Pons (tissue), 1 donor: ENCODE measurements around the gene WDR72.
"Not testable (repeated sequence)": the region's sequence is repeated elsewhere in the genome, so short reads cannot be mapped to it uniquely, and the experiment has no call there.

Source experiments
- DNase-seq: peaks from one replicate; pipeline ENCODE4 v3.0.0-alpha.2; 2016; ENCODE audit warnings: low spot score

The WDR72 gene

DNA sequence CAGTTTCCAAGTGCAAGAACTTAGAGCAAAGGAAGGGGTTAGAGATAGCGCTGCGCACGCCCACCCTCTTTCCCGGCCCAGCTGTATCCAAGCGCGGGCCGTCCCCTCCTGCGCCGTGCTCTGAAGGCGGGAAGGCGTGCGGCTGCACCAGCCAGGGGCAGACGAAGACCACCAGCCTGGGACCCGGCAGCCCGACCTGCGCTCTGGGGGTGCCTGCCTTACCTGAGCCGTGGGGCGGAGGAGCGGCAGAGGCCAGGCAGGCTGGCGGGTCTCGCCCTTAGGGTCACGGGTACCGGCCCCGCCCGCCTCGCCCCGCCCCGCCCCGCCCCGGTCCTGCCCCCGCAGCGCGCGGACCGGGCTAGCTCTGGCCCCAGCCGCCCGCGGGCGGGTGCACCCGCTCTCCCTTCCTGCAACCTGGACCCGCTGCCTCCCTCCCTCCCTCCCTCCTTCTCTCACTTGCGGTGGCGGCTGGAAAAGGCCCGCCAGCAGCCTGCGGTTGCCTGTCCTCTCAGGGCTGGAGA lies at the start of gene WDR72:
Gene WDR72 (minus strand): TSS at position 253 of the 521 bp plus-strand sequence. CDS start 26,514 bp downstream, outside the sequence.
- no peak for DNase-seq

DNA sequence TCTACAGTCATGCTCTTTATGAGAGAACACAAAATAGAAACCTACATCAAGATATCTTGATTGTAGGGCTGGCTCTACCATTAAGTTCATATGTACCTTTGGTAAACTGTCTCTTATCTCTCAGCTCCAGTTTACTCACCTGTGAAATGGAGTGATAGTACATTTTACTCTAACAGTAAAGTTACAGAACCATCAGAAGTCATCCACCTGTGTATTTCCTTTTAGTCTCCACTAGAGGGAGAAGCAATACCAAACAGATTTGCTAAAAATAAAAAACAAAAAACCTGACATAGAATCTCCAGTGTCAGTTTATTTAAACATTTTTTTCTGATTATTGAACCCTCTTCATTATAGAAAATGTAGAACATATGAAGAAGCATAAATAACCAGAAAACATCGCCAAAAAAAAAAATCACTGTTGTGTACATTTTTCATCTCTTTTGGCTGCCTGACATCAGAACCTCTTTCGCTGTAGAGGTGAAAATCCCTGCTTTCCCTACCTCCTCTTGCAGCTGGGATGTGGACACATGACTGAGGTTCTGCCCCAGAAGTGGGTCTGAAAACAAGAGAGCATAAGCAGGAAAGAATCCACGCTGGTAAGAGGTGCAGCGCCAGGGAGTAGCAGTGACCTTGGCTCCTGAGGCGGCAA lies 48.7 kb upstream of the WDR72 start:
- peak; percentile 3 for DNase-seq

DNA sequence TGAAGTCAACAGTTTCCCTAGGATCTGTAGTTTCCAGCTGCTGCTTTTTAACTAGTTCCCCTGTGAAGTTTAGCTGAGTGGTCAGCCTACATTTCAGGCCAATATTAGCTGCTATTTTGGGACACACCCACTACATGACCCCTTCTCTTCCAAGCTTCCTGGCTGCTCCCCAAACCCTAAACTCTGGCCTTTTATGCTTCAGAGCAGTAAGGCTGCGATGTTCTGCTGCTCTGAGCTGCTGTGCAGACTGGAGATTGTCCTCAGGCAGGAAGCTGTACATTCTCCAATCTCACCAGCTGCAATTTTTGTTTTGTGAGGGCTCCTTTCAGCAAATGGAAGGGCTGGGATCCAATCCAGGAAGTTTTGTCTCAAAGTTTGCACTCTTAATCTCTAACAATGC lies 48.0 kb upstream of the WDR72 start:
- DNase-seq: no peak

DNA sequence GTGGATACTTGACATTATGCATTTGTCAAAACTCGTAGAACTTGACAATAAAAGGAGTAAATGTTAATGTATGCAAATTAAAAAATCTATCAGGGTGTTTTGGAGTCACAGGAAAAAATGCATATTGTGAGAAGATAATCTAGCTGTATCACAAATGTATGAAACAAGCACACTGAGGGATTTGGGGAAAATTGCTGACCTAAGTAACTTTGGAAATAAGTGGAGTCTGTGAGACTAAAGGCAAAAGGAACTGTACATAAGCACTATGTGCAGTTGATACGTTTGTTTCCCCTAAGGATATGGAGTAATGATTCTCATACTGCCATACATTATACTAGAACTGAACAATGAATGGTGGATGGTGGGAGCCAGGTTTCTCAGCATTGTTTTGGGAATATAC lies 43.2 kb upstream of the WDR72 start:
- no peak for DNase-seq

DNA sequence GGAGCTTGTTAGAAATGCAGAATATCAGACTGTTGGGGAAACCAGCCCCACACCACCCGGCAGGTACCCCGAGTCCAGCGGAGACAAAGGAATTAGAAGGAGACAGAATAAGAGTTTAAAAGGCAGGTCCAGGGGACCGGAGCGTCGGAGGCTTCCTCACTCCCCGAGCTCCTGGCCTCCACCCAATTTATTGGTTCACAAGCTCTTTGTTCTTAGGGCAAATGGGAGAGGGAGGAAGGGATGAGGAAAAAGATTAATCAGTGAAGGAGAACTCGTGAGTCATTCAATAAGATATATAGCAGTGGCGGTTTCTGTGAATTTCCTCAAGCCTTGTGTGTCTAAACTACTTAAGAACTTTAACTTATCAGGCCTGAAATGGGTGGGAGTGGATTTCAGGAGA lies 32.1 kb upstream of the WDR72 start:
- DNase-seq: no peak

DNA sequence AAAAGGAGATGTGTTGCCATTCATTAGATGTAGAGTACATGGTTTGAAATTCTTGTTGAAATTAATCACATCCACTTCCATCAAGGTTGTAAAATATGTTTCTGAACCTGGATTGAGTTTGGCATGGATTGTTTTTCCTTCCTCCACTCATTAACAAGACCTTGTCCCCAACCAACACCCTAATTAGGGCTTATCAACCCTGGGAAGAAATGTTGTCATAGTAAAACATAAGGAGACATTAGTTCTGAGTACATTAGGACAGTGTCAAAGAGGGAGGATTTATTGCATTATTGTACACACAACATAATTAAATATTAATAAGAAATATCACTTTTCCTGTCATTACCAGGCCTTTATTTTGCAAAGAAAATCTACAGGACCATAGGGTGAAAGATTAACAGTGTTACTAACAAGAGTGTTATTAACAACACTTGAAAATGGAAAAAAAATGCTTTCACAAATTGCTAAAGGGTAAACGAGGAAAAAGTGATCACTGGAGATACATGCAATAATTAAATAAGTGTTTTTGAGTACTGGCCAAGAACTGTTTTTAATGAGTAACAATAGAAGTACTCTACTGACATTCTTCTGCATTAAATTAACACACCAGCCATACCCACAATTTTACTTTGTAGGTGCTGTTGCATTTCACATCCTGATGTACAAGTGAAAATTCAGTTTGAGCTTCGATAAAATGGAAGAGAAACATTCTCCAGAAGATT lies 30.4 kb upstream of the WDR72 start:
- no peak for DNase-seq

DNA sequence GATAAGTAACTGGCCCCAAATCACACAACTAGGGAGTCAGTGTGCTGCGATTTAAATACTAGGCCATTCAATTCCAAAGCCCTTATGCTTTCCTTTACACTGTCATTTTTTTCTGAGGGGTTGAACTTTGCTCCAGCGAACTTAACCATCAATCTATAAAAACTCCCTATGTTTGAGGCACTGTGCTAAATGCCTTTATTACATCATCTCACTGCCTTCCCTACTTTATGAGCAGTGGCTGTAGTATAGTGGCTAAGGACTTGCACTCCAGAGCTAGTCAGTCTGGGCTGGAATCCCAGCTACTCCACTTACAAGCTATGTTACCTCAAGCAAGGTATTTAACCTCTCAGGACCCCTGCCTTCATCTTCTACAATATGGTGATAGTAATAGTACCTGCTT lies 26.9 kb upstream of the WDR72 start:
- DNase-seq: no peak

DNA sequence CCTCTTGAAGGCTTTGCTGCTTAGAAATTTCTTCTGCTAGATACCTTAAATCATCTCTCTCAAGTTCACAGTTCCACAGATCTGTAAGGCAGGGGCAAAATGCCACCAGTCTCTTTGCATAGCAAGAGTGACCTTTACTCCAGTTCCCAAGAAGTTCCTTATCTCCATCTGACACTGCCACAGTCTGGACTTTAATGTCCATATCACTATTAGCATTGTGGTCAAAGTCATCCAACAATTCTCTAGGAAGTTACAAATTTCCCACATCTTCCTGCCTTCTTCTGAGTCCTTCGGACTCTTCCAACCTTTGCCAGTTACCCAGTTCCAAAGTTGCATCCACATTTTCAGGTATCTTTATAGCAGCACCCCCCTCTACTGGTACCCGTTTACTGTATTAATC lies 25.8 kb upstream of the WDR72 start:
- not testable (repeated sequence) for DNase-seq

DNA sequence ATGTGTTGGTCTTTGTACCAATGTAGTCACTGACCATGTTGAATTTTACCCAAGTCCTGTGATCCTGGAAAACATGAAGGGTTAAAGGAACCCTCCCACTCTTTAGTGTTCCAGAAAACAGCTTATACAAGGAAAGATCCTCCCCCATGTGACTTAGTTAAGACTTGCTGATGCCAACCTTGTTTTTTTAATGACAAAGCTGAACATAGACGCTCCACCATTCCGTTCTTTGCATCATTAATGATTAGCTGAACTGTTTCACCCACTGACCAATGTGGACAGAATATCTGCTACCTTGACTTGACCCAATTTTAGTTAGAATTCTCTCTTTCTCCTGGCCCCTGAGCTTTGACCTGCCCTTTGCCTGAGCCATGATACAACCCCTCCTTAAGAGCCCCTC lies 3.5 kb upstream of the WDR72 start:
- DNase-seq: no peak

DNA sequence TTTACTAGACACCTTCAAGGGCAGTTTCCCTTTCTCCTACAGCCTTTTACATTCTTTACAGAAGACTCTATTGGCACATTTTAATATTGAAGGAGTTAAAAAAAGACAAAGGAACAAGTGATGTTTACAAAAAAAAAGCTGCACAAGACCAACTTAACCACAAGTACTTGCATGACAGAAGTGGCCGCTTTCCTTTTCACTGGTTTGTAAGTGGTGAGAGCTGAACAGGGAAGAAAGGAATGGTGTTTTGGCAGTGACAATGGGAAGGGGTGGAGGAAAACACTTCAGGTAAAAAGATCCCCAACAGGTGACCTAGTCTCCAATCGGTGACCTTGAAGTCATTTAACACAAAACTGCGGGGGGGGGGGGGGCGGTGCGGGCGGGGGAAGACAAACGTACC lies 1.1 kb downstream of the WDR72 start:
- DNase-seq: no peak

DNA sequence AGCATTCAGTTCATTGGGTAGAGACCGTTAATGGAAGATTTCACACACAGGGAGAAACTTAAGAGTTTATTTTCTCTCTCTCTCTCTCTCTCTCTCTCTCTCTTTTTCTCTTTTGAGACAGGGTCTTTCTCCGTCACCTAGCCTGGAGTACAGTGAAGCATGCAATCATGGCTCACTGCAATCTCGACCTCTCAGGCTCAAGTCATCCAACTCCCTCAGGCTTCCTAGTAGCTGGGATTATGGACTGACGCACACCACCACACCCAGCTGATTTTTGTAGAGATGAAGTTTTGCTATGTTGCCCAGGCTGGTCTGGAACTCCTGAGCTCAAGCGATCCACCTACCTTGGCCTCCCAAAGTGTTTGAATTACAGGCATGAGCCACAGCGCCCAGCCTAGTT lies 1.6 kb downstream of the WDR72 start:
- DNase-seq: no peak

DNA sequence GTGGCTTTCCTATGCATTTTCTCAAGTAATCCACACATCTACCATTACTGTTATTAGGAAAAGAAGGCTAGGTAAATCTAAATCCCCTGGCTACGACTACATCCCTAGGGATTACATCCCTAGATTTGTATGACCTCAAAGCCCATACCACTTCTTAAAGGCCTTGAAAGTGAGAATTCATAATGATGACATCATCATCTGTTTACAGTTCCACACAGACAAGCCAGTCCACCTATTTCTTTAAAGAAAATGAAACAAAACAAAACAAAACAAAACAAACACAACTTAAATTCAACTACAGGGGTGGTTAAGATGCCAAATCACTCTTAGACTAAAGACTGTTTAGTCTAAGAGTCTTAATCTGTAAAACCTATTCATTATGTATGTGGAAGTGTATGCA lies 5.7 kb downstream of the WDR72 start:
- no peak for DNase-seq

DNA sequence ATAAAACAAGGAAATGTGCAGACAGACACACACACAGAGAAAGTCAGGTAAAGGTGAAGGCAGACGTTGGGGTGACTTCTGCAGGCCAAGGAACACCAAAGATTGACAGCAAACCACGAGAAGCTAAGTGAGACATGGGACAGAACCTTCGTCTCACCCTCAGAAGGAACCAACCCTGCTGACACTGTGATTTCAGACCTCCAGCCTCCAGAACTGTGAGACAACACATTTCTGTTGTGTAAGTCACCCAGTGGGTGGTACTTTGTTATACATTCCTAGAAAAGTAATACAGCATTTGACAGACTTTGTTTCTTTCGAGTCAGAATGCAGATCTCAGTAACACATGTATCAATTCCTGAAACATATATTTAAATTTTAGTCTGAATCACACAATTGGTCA lies 7.1 kb downstream of the WDR72 start:
- no peak for DNase-seq

DNA sequence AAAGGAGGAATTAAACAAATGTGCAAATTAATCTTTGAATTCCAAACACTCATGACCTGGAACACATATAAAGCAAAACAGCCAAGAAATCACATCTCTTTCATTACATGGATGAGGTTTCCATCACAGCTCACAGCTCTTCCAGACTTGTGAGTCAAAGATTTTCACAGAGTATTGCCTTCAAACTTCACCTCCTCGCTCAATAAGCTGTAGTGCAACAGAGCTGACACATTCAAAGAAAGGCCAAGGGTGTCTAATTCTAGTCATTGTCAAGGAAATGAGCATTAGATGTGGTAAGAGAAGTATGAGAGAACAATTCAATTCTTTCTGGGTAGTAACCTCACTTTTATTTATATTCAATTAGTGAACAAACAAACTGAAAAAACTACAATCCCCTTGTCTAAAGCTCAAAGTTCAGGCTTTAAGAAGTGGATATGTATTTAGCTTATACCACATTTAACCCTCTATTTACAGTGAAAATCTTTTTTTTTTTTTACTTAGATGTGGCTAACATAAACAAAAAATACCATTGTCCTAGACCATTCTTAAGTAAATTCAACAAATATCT lies 11.9 kb downstream of the WDR72 start:
- no peak for DNase-seq

DNA sequence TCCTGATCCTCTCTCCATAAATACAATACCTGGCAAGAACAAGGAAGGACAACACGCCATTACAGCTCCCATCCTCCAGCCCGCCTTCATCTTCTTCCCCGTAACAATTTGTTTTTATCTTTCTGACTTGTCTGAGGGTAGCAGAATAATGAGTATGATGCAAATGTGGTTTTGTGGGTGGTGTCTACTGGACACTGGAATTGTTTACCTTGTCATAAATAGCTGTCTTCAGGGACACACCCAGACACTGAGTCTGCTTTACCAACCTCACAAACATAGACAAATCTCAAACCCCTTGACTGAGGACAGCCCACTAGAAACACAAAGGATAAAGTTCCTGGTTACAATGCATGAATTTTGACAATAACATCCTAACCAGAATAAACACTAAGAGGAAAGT lies 13.4 kb downstream of the WDR72 start:
- DNase-seq: no peak

DNA sequence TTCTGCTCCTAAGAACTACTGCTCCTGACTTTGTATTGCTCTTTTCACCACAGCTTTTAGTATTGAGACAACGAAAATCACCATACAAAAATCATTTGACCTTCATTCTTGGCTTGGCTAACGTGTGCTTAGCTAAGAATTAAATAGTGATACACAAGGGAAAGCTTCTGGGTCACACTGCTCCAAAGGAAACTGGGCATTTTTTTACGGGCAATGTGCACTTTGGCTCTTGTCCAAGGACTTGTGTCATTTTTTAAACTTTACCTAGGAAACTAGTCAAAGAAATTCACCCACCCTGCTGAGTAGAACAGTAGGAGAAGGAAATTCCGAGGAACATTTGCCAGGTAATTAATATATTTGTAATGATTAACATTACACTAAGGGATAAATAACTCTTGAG lies 19.8 kb downstream of the WDR72 start:
- no peak for DNase-seq

DNA sequence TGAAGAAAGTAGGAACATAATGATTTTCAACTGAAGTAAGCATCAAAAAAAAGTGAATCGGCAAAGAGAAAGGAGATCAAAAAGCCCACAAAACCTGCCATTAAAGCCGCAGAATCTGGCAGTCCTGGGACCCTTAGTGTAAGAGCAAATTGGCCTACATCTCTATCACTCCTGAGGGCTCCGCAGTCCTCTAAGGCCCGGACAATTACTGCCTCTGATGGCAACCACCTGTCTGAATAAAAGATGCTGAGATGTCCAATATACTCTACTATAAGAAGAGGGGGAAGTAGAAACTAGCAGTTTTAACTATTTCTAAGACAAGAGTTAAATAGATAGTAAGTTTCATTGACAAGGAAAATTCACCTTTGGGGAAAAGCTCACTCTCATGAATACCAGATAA lies 20.3 kb downstream of the WDR72 start:
- no peak for DNase-seq

DNA sequence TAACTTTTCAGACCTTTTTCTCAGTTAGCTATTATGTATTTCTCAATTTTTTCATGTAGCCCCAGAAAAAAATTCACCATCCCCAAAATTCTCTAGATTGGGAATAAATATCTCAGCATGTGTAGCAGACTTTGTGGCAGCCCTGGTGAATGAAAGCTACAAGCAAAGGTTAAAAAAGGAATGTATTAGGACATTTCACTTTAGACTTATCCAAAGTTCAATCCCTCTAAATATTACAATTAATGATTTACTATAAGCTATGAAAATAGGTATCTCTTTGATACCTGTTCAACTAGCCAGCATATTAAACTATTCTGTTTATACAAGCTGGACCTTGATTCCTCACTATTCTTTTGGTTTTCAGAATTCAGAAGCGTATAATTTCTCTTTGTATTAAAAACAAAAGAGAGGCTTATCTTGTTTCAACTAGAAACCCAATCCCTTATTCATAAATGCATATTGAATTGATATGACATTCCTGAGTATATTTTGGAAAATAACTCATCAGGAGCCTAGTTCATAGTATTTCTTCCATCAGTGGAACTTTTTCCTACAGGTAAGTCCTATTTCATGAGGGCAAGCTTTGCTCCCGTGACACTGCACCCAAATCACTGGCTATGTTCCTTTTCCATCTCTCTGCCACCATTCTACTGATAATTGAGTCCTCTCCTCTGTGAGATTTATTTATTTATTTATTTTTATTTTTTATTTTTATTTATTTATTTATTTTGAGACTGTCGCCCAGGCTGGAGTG lies 38.0 kb downstream of the WDR72 start:
- no peak for DNase-seq

DNA sequence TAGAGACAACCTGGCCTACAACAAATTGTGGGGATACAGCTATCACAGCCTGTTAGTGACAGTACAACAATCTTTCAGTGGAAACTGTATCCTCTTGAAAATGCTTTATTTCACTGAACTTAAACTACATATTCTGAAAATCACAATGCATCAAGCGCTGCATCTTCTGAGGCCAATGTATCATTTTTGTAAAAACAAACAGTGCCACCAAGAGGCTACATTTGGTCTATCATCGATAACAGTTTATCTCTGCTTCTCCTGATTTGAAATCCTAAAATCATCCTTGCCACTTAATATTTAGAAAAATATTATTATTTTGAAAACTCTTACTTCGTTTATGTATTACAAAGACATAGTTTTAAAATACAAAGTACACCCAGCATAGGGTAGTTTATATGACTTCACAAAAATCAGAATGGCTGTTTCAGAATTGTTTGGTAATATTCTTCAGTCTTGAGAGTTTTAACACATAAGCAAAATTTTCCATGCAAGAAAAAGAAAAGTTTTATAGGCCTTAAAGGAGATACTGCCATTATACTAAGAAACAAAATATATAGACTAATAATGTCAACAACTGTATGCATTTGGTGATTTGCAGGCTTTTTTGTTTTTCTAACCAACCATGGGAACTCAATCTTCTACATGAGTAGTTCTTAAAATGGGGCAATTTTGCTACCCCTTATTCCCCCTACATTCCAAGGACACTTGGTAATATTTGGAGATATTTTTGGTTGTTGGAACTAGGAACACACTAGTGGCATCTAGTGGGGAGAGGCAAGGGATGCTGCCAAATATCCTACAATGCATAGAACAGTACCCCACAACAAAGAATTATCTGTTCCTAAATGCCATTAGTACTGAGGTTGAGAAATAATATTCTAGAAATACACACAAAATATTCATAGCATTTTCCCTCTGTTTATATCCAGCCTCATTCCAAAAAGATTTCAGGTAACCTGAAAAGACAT lies 42.3 kb downstream of the WDR72 start:
- DNase-seq: peak; percentile 52

DNA sequence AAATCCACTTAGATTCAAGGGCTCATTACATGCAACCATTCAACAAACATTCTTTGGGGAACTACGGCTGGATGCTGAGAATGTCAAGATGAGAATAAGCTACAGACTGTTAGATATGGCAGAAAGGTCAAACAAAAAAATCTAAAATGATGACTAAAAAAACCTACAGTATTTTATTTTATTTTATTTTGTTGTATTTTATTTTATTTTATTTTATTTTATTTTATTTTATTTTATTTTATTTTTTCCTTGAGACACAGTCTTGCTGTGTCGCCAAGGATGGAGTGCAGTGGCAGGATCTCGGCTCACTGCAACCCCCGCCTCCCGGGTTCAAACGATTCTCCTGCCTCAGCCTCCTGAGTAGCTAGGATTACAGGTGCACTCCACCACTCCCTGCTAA lies 46.2 kb downstream of the WDR72 start:
- DNase-seq: no peak

DNA sequence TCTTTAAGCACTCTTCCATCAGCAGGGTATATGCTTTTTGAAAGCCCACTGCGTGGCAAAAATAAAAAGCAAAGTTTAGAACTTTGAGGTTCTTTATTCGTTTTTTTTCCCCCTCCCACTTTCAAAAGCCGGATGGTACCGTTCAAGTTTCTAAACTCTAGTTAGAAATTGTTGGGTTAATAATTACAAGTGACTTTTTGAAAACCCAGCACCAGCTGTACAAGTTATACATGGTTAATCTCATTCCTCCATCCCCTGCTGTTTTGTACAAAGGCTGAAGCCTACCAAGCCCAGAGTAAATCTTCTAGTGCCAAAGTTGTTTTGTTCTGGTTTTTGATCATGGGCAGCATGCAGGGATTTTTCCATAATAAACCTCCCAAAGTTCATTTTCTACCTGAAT lies 48.6 kb downstream of the WDR72 start:
- DNase-seq: no peak
